ENCODE results near the gene ERO1A.

Gene ERO1A

DNA sequence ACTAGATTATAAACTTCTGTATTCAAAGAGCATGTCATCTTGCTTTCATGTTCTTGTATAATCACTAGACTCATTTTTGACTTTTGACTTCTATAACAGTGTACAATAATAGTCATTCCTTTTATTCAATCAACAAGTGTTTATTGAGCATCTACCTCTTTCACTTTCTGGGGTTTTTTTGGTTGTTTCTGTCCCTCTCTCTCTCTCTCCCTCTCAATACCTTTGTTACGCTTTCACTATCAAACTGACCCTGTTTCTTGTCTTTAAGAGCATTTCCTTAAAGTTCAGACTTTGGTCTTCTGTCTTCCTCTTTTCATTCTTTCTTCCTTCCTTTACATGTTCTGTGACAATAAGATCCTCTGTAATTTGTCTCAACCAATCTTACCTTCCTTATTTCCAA is 93.2 kb downstream of the ERO1A start:
- DNase-seq (ENCODE audit: low read depth in 2 of 2) = no peak

DNA sequence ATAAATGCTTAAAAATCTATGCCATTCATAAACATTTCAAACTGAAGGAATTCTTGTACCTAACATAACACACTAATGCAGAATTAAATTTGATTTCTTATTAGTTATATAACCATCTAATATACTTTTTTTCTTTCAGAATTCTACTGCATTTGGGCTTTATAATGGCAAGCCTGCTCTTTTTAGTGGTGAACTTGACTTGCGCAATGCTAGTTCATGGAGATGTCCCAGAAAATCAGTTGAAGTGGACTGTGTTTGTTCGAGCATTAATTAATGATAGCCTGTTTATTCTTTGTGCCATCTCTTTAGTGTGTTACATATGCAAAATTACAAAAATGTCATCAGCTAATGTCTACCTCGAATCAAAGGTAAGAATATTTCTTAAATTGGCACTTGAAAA is 95.4 kb downstream of the ERO1A start:
- no peak for DNase-seq (ENCODE audit: low read depth in 2 of 2)

DNA sequence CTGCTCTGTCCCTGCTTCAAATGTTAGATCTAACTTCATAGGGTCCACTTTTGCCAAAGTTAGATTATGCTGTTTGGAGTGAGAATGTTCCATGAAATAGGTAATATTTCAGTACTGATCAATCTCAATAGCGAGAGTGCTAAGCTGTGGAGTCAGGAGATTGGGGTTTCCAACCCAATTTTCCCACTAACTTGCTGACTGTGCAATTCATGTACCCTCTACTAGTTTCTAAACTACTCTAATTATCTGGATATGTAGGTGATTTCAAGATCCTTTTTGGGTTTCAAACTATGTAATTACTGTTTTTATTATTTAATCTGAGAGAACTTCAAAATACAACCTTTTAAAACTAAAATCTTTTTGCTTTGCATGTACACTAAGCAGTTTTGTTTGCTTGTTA is 96.8 kb downstream of the ERO1A start:
- DNase-seq (ENCODE audit: low read depth in 2 of 2) = no peak

DNA sequence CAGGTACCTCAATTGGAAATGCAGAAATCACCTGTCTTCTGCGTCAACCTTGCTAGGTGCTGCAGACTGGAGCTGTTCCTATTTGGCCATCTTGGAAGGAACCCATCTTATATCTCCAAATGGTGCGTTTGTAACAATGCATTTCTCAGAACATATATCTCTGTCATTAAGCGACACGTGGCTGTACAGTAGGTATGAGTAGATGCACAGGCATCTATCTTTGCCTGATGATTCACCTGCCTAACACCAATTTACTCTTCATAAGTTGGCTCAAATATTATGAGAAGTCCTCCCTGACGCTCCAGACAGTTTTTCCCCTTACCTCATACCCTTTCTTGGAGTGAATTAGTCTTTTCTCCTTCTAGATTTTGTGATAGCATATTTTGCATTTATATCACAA is 98.5 kb downstream of the ERO1A start:
- DNase-seq (ENCODE audit: low read depth in 2 of 2) = no peak

DNA sequence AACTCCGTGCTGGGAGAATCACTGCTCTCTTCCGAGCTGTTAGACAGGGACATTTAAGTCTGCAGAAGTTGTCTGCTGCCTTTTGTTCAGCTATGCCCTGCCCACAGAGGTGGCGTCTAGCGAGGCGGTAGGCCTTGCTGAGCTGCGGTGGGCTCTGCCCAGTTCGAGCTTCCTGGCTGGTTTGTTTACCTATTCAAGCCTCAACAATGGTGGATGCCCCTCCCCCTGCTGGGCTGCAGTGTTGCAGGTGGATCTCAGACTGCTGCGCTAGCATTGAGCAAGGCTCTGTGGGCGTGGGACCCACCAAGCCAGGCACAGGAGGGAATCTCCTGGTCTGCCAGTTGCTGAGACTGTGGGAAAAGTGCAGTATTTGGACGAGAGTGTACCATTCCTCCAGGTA is 99.0 kb downstream of the ERO1A start:
- no peak for DNase-seq (ENCODE audit: low read depth in 2 of 2)

DNA sequence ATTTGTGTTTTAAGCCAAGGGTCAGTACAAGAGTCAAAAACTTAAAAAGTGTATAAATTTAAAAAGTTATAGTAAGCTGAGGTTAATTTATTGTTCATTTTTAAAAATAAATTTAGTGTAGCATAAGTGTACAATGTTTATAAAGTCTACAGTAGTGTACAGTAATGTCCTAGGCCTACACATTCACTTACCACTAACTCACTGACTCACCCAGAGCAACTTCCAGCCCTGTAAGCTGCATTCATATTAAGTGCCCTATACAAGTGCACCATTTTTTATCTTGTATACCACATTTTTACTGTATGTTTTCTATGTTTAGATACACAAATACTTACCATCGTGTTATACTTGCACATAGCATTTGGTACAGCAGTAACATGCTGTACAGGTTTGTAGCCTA is 105.0 kb downstream of the ERO1A start:
- DNase-seq (ENCODE audit: low read depth in 2 of 2) = no peak

Data from fibroblast of skin of left quadriceps (primary cell).